ENCODE results near the gene OR6P1. TPM values are rescaled to one million over a fixed set of nuclear protein-coding genes. Genes with fewer than 3 reads are reported as not detected.

OR6P1 gene
- total and polyA plus RNA-seq, 9 donors, result not detected

GRCh38 chr1:158520955-158521665, 49.3 kb downstream of the OR6P1 start:
- TF ChIP-seq EP300 (IDR thresholded peaks at IDR 0.05), result no peak
- Histone ChIP-seq H3K27ac (no peak overlapping the region), H3K9me3 (no peaks in the 10 kb centered on the region), H3K4me3 (no peak overlapping the region), H3K4me1 (ENCODE audit: insufficient read depth) (no peaks in the 10 kb centered on the region), H3K36me3 (no peaks in the 10 kb centered on the region), H3K27me3 (no peaks in the 10 kb centered on the region)
- 87 to 94% (median 90%) methylated on average over 3 of the region's 3 CpGs for WGBS, 3 donors
- intact Hi-C loops (cut with DNase I), result no loop called here
- DNase-seq, result no peak

GRCh38 chr1:158520021-158520420, 50.4 kb downstream of the OR6P1 start:
- intact Hi-C loops (cut with DNase I), result no loop called here
- Histone ChIP-seq H3K27me3 (no peaks in the 10 kb centered on the region), H3K27ac (no peak overlapping the region), H3K9me3 (no peaks in the 10 kb centered on the region), H3K4me3 (no peak overlapping the region), H3K4me1 (ENCODE audit: insufficient read depth) (no peaks in the 10 kb centered on the region), H3K36me3 (no peaks in the 10 kb centered on the region)
- TF ChIP-seq CTCF (IDR thresholded peaks at IDR 0.05), result no peak
- no peak for TF ChIP-seq EP300 (IDR thresholded peaks at IDR 0.05)
- no peak for TF ChIP-seq POLR2A (IDR thresholded peaks at IDR 0.05)
- WGBS, 3 donors, result 10 to 27% (median 18%) methylated on average over 1 of the region's 1 CpG
- DNase-seq, result no peak

- TF ChIP-seq POLR2A (IDR thresholded peaks at IDR 0.05), result no peak
- no peak for TF ChIP-seq CTCF (IDR thresholded peaks at IDR 0.05)
- no peak for TF ChIP-seq EP300 (IDR thresholded peaks at IDR 0.05)
- intact Hi-C loops (cut with DNase I), result no loop called here
- Histone ChIP-seq H3K4me3 (no peak overlapping the region), H3K4me1 (ENCODE audit: insufficient read depth) (no peaks in the 10 kb centered on the region), H3K27me3 (no peaks in the 10 kb centered on the region), H3K9me3 (no peaks in the 10 kb centered on the region), H3K27ac (no peak overlapping the region), H3K36me3 (no peaks in the 10 kb centered on the region)
- no peak for DNase-seq
Measured at GRCh38 chr1:158516966-158517365, 53.4 kb downstream of the OR6P1 start.

Other genes starting within 250 kb of the OR6P1 start
- gene CD1B, start 239.0 kb downstream of the OR6P1 start, total RNA-seq, result not detected
- gene CD1B, start 239.0 kb downstream of the OR6P1 start, polyA plus RNA-seq, result under 1 TPM in 1 of 2 donors, not detected in 1; 0.38 TPM
- under 1 TPM in 1 of 7 donors, not detected in 6; 0.23 TPM for gene CD1E, start 216.7 kb downstream of the OR6P1 start, total RNA-seq
- 1 to 10 TPM in 1 of 2 donors, not detected in 1; 2.5 TPM for gene CD1E, start 216.7 kb downstream of the OR6P1 start, polyA plus RNA-seq
- not detected for gene OR10T2, start 171.1 kb downstream of the OR6P1 start, total RNA-seq
- not detected for gene OR10T2, start 171.1 kb downstream of the OR6P1 start, polyA plus RNA-seq
- not detected for gene OR10K2, start 144.3 kb downstream of the OR6P1 start, total RNA-seq
- not detected for gene OR10K2, start 144.3 kb downstream of the OR6P1 start, polyA plus RNA-seq
- not detected for gene OR10K1, start 108.7 kb downstream of the OR6P1 start, total RNA-seq
- gene OR10K1, start 108.7 kb downstream of the OR6P1 start, polyA plus RNA-seq, result not detected
- not detected for gene OR10R2, start 98.4 kb downstream of the OR6P1 start, total RNA-seq
- gene OR10R2, start 98.4 kb downstream of the OR6P1 start, polyA plus RNA-seq, result not detected
- gene OR6Y1, start 16.2 kb downstream of the OR6P1 start, total RNA-seq, result not detected
- gene OR6Y1, start 16.2 kb downstream of the OR6P1 start, polyA plus RNA-seq, result not detected
- gene OR10X1, start 9.3 kb upstream of the OR6P1 start, total RNA-seq, result not detected
- gene OR10X1, start 9.3 kb upstream of the OR6P1 start, polyA plus RNA-seq, result not detected
- not detected for gene OR10Z1, start 34.7 kb upstream of the OR6P1 start, total RNA-seq
- gene OR10Z1, start 34.7 kb upstream of the OR6P1 start, polyA plus RNA-seq, result not detected
- gene SPTA1, start 116.1 kb upstream of the OR6P1 start, total RNA-seq, result 1 to 10 TPM in 1 of 7 donors, under 1 TPM in 4, not detected in 2; 0.10 to 1.8 (median 0.23) TPM
- gene SPTA1, start 116.1 kb upstream of the OR6P1 start, polyA plus RNA-seq, result under 1 TPM; 0.07 to 0.17 TPM
- gene OR6K2, start 130.1 kb upstream of the OR6P1 start, total RNA-seq, result not detected
- not detected for gene OR6K2, start 130.1 kb upstream of the OR6P1 start, polyA plus RNA-seq
- gene OR6K3, start 150.1 kb upstream of the OR6P1 start, total RNA-seq, result under 1 TPM in 1 of 7 donors, not detected in 6; 0.11 TPM
- gene OR6K3, start 150.1 kb upstream of the OR6P1 start, polyA plus RNA-seq, result not detected
- not detected for gene OR6K6, start 184.1 kb upstream of the OR6P1 start, total RNA-seq
- not detected for gene OR6K6, start 184.1 kb upstream of the OR6P1 start, polyA plus RNA-seq
- gene OR6N1, start 201.6 kb upstream of the OR6P1 start, total RNA-seq, result not detected
- gene OR6N1, start 201.6 kb upstream of the OR6P1 start, polyA plus RNA-seq, result not detected
- not detected for gene OR6N2, start 210.6 kb upstream of the OR6P1 start, total RNA-seq
- gene OR6N2, start 210.6 kb upstream of the OR6P1 start, polyA plus RNA-seq, result not detected